Esophagus muscularis mucosa (tissue), 4 donors: ENCODE data around the gene USP2. TPM values are rescaled to one million over a fixed set of nuclear protein-coding genes. Genes with fewer than 3 reads are reported as not detected.
A peak's percentile ranks its signal among the peaks of the same experiment; 100 is the strongest.

ENCODE experiments used
- DNase-seq: peaks from one replicate; pipeline ENCODE4 v3.0.0-alpha.2; 2017; ENCODE audit errors: extremely low spot score
- H3K27ac ChIP-seq, 4 donors: fragments of 200-600 bp; sonication (generic); replicated peaks in 1 of 4; 1 replicate in 3 of 4; 2 replicates in 1 of 4; pipeline ENCODE4 v1.5.1; 2016 to 2019; ENCODE audit warnings: mild to moderate bottlenecking in 1 of 4
- H3K27me3 ChIP-seq, 4 donors: fragments of 200-600 bp; sonication (generic); one replicate each; pipeline versions ENCODE4 v1.5.1 to v1.6.0; 2016 to 2019
- H3K36me3 ChIP-seq, 4 donors: fragments of 200-600 bp; sonication (generic); one replicate each; pipeline ENCODE4 v1.5.1; 2016 to 2019
- H3K4me1 ChIP-seq, 4 donors: fragments of 200-600 bp; sonication (generic); one replicate each; pipeline ENCODE4 v1.5.1; 2016 to 2019
- H3K4me3 ChIP-seq, 4 donors: fragments of 200-600 bp; sonication (generic); 1 replicate in 2 of 4; 2 replicates in 2 of 4; pipeline ENCODE4 v1.5.1; 2016 to 2019; ENCODE audit warnings: mild to moderate bottlenecking in 4 of 4, moderate library complexity in 1 of 4
- H3K9me3 ChIP-seq, 4 donors: fragments of 200-600 bp; sonication (generic); 1 replicate in 3 of 4; 2 replicates in 1 of 4; pipeline ENCODE4 v1.5.1; 2016 to 2019
- CTCF ChIP-seq, 3 experiments: fragments of 200-600 bp in 2 of 3; fragments of 450-650 bp in 1 of 3; sonication (generic) in 2 of 3; IDR thresholded peaks; one replicate each; pipeline ENCODE4 v1.5.1; 2017 to 2019; ENCODE audit warnings: antibody characterized with exemption in 3 of 3, mild to moderate bottlenecking in 2 of 3, moderate library complexity in 1 of 3
- EP300 ChIP-seq: sonication (generic); formaldehyde crosslinking; IDR thresholded peaks from one replicate; pipeline ENCODE4 v1.6.1; 2017; ENCODE audit warnings: antibody characterized with exemption
- POLR2A ChIP-seq: fragments of 450-650 bp; IDR thresholded peaks from one replicate; pipeline ENCODE4 v1.6.1; 2017; ENCODE audit warnings: antibody characterized with exemption, moderate library complexity, mild to moderate bottlenecking, low read depth
- POLR2AphosphoS5 ChIP-seq, 2 donors: sonication (generic); formaldehyde crosslinking; IDR thresholded peaks; one replicate each; pipeline ENCODE4 v1.6.1; 2017; ENCODE audit warnings: antibody characterized with exemption in 2 of 2
- WGBS: methylation state at CpG from one replicate; pipeline ENCODE4 v1.1.5; 2018; 5-methylcytosine and 5-hydroxymethylcytosine counted together
- intact Hi-C: fragments of 100-400 bp; cut with DNase I; formaldehyde crosslinking; loops from one replicate; pipeline ENCODE4 v1.15.1; 2023
- total RNA-seq, 4 donors: library from RNA; depleted of rRNA; stranded (reverse); fragments of >200 nt; gene quantifications; one replicate each; pipeline versions ENCODE4 v1.1.0 to v1.2.1, GENCODE V29; 2016

USP2 gene
- total RNA-seq, 4 donors from 2014 or later: 4.6 to 9.9 (median 6.1) TPM

- intact Hi-C loops: loop anchor here (5.0 kb wide), 1 partner anchor 116 kb away; the partner anchor contains the start of gene CBL
- Histone ChIP-seq H3K27me3 (no peaks in the 10 kb centered on the region), H3K27ac (peak overlapping the region; percentile 98 to 99 (median 98)), H3K36me3 (no peaks in the 10 kb centered on the region), H3K9me3 (no peaks in the 10 kb centered on the region), H3K4me3 (no peak overlapping the region), H3K4me1 (peaks cover 48 to 60% (median 55%) of the 10 kb centered on the region in 4 donors)
- TF ChIP-seq POLR2A (no peak), POLR2AphosphoS5 (IDR thresholded peaks at IDR 0.05) (no peak), EP300 (no peak), CTCF (IDR thresholded peaks at IDR 0.05) (no peak)
- DNase-seq: no peak
- WGBS: 92% methylated on average over 18 of the region's 20 CpGs
These were observed 58.5 kb downstream of the USP2 start for GRCh38 chr11:119322921-119323531.

GRCh38 chr11:119322360-119322739 is 59.1 kb downstream of the USP2 start:
- intact Hi-C loops: loop anchor here (5.0 kb wide), 1 partner anchor 115 kb away; the partner anchor contains the start of gene CBL
- Histone ChIP-seq H3K27me3 (no peaks in the 10 kb centered on the region), H3K27ac (peak overlapping the region; percentile 98 to 99 (median 98)), H3K36me3 (no peaks in the 10 kb centered on the region), H3K9me3 (no peaks in the 10 kb centered on the region), H3K4me3 (peak overlapping the region in 2 of 4 donors; percentile 55 to 64), H3K4me1 (peaks cover 54 to 67% (median 62%) of the 10 kb centered on the region in 4 donors)
- no peak for DNase-seq
- no peak for TF ChIP-seq EP300
- TF ChIP-seq POLR2A: no peak
- no peak for TF ChIP-seq POLR2AphosphoS5 (IDR thresholded peaks at IDR 0.05)
- TF ChIP-seq CTCF (IDR thresholded peaks at IDR 0.05): peak in 1 of 3 experiments; percentile 24
- 60% methylated on average over 6 of the region's 6 CpGs for WGBS

GRCh38 chr11:119320776-119321524 is 60.5 kb downstream of the USP2 start:
- peak overlapping the region; percentile 98 to 99 (median 98) for H3K27ac ChIP-seq
- peak; percentile 92 for DNase-seq
- TF ChIP-seq CTCF (IDR thresholded peaks at IDR 0.05) (no peak), POLR2AphosphoS5 (IDR thresholded peaks at IDR 0.05) (peak; percentile 84 to 96), POLR2A (peak; percentile 70)
- H3K27me3 ChIP-seq: no peaks in the 10 kb centered on the region
- no peaks in the 10 kb centered on the region for H3K36me3 ChIP-seq
- intact Hi-C loops: loop anchor here (5.0 kb wide), 1 partner anchor 114 kb away; the partner anchor contains the start of gene CBL
- 9% methylated on average over 33 of the region's 60 CpGs for WGBS
- peak overlapping the region; percentile 55 to 64 (median 58) for H3K4me3 ChIP-seq
- no peaks in the 10 kb centered on the region for H3K9me3 ChIP-seq
- peaks cover 61 to 80% (median 70%) of the 10 kb centered on the region in 4 donors for H3K4me1 ChIP-seq

- TF ChIP-seq POLR2A (no peak), CTCF (IDR thresholded peaks at IDR 0.05) (no peak), EP300 (no peak), POLR2AphosphoS5 (IDR thresholded peaks at IDR 0.05) (no peak)
- H3K9me3 ChIP-seq: no peaks in the 10 kb centered on the region
- DNase-seq: peak; percentile 86
- peak overlapping the region; percentile 55 to 64 (median 58) for H3K4me3 ChIP-seq
- peaks cover 68 to 86% (median 75%) of the 10 kb centered on the region in 4 donors for H3K4me1 ChIP-seq
- H3K27me3 ChIP-seq: no peaks in the 10 kb centered on the region
- no peaks in the 10 kb centered on the region for H3K36me3 ChIP-seq
- 26% methylated on average over 17 of the region's 17 CpGs for WGBS
- H3K27ac ChIP-seq: peak overlapping the region; percentile 98 to 99 (median 98)
- intact Hi-C loops: loop anchor here (5.0 kb wide), 1 partner anchor 113 kb away; the partner anchor contains the start of gene CBL
These were observed 61.2 kb downstream of the USP2 start for GRCh38 chr11:119320240-119320775.
